PC-3 (cell line): Measurements from ENCODE around the gene C3orf52. TPM values are rescaled to one million over a fixed set of nuclear protein-coding genes. Genes with fewer than 3 reads are reported as not detected.

Source experiments
- ATAC-seq: fragments of 200-7000 bp; cut with Tn5 transposase; 2 replicates; pipeline ENCODE4 v1.9.1; 2020; ENCODE audit warnings: mild to moderate bottlenecking, moderate library complexity
- BruUV-seq: library from RNA; stranded (reverse); fragments of 400-500 nt; replicated peaks from 2 replicates; lab custom pipeline; 2021; lab: Mats Ljungman, UMichigan
- CTCF ChIA-PET: fragments of 300-600 bp; sonication (Branson Sonifier 250); formaldehyde crosslinking; loops from one replicate; lab custom pipeline; 2022; ENCODE audit warnings: antibody characterized with exemption; lab: Charles Lee
- POLR2A ChIA-PET: fragments of 300-600 bp; sonication (Branson Sonifier 250); formaldehyde crosslinking; loops from one replicate; lab custom pipeline; 2022; ENCODE audit warnings: antibody characterized with exemption; ENCODE audit not compliant: unreplicated experiment; lab: Charles Lee
- DNase-seq: peaks from one replicate; pipeline ENCODE4 v3.0.0-alpha.2; 2015
- H2AFZ ChIP-seq: fragments of 300-600 bp; sonication (generic); 2 replicates; pipeline ENCODE4 v1.6.0; 2016; ENCODE audit warnings: antibody characterized with exemption, low read length
- H3F3A ChIP-seq: fragments of 300-600 bp; sonication (generic); one replicate; pipeline ENCODE4 v1.6.0; 2017; ENCODE audit warnings: antibody characterized with exemption, low read length, control low read depth, mild to moderate bottlenecking; ENCODE audit not compliant: unreplicated experiment
- H3K27ac ChIP-seq: fragments of 300-600 bp; sonication (generic); 2 replicates; pipeline ENCODE4 v1.5.1; 2016; ENCODE audit warnings: mild to moderate bottlenecking, low read length
- H3K27me3 ChIP-seq: fragments of 300-600 bp; sonication (generic); 2 replicates; pipeline ENCODE4 v1.6.1; 2016; ENCODE audit warnings: low read length, mixed read lengths
- H3K36me3 ChIP-seq: fragments of 300-600 bp; sonication (generic); 2 replicates; pipeline ENCODE4 v1.6.1; 2016; ENCODE audit warnings: low read depth, mixed run types, low read length, mixed read lengths
- H3K4me1 ChIP-seq: fragments of 300-600 bp; sonication (generic); 2 replicates; pipeline ENCODE4 v1.5.1; 2016; ENCODE audit warnings: low read length; ENCODE audit not compliant: insufficient read depth
- H3K4me2 ChIP-seq: fragments of 300-600 bp; sonication (generic); 2 replicates; pipeline ENCODE4 v1.6.0; 2016; ENCODE audit warnings: low read length
- H3K4me3 ChIP-seq: fragments of 300-600 bp; sonication (generic); 2 replicates; pipeline ENCODE4 v1.5.1; 2016; ENCODE audit warnings: mild to moderate bottlenecking, low read length, mixed read lengths
- H3K79me2 ChIP-seq: fragments of 300-600 bp; sonication (generic); 2 replicates; pipeline ENCODE4 v1.6.1; 2017; ENCODE audit warnings: low read length, mixed read lengths
- H3K9ac ChIP-seq: fragments of 300-600 bp; sonication (generic); 2 replicates; pipeline ENCODE4 v1.6.0; 2016; ENCODE audit warnings: mild to moderate bottlenecking, low read length
- H3K9me2 ChIP-seq: fragments of 300-600 bp; sonication (generic); replicated peaks from 2 replicates; pipeline ENCODE4 v1.6.1; 2016; ENCODE audit warnings: mixed run types, low read length, mixed read lengths
- H3K9me3 ChIP-seq: fragments of 300-600 bp; sonication (generic); 2 replicates; pipeline ENCODE4 v1.6.1; 2016; ENCODE audit warnings: low read length, mixed read lengths
- H4K20me1 ChIP-seq: fragments of 300-600 bp; sonication (generic); 2 replicates; pipeline ENCODE4 v1.6.1; 2016; ENCODE audit warnings: low read length, mixed read lengths
- CTCF ChIP-seq: fragments of 300-600 bp; sonication (generic); conservative IDR thresholded peaks from 2 replicates; pipeline ENCODE4 v1.5.1; 2017; ENCODE audit warnings: antibody characterized with exemption, low read depth, mild to moderate bottlenecking, low read length
- EZH2 ChIP-seq: fragments of 300-600 bp; sonication (generic); IDR thresholded peaks from one replicate; pipeline ENCODE4 v1.6.1; 2017; ENCODE audit warnings: antibody characterized with exemption, mild to moderate bottlenecking, low read length; ENCODE audit not compliant: unreplicated experiment
- EZH2phosphoT487 ChIP-seq: fragments of 300-600 bp; sonication (generic); IDR thresholded peaks from 2 replicates; pipeline ENCODE4 v1.6.1; 2018; ENCODE audit warnings: mild to moderate bottlenecking, antibody characterized with exemption, low read length, borderline replicate concordance
- intact Hi-C: fragments of 100-400 bp; cut with micrococcal nuclease; formaldehyde crosslinking; loops from 2 replicates; pipeline ENCODE4 v1.9.0; 2023
- total RNA-seq: library from RNA; depleted of rRNA; stranded (reverse); fragments of >200 nt; gene quantifications from 2 replicates; pipeline ENCODE4 v1.2.3, GENCODE V29; 2014

C3orf52 gene
- total RNA-seq, 1 experiment from 2014 or later: 16.7 TPM

DNA sequence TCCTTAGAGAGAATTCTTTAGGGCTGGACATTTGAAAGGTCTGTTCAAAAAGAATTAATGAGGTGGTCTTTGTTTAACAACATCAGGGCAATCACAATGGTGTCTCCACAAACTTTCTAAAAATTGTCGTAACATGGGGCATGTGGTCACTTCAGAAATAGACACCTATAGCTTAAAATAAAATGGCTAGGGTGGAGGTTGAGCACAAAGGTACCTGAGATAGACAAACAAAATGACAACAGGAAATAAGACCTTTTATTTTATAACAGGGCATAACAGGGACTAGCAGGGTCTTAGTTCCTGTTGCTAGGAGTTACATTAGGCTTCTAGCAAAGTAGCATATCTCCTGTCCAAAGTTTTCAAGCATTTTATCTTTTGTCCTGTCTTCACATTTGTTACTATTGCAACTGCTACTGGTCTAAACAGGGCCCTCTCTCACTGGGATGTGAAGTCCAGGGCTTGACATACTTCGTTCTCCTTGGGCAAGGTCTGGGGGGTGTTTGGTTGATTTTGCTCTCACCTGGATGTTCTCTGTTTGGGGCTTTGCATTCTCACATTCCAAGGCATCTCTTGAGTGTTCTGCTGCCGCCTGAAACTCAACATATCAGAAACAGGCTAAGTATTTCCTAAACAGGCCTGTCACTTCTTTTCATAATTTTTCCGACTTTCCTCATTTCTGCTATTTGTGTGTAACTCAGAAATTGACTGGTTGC lies 43.9 kb downstream of the C3orf52 start:
- TF ChIP-seq EZH2: no peak
- TF ChIP-seq EZH2phosphoT487: no peak
- TF ChIP-seq CTCF: no peak
- Histone ChIP-seq H3K36me3 (no peaks in the 10 kb centered on the region), H3K4me2 (no peak overlapping the region), H3K9me2 (no peaks in the 10 kb centered on the region), H4K20me1 (no peaks in the 10 kb centered on the region), H3K27ac (no peak overlapping the region), H3K9ac (no peak overlapping the region), H3K4me3 (no peak overlapping the region), H2AFZ (no peak overlapping the region), H3K4me1 (peaks cover 10% of the 10 kb centered on the region), H3K79me2 (no peaks in the 10 kb centered on the region), H3F3A (no peaks in the 10 kb centered on the region), H3K9me3 (no peaks in the 10 kb centered on the region), H3K27me3 (no peaks in the 10 kb centered on the region)
- no TSS peak for BruUV-seq
- ChIA-PET CTCF (interaction anchor here (0.5 kb wide), 1 partner anchor 261 kb away, joined by 3 read pairs; no protein-coding TSS in a partner anchor), POLR2A (no interaction called here)
- no peak for DNase-seq
- intact Hi-C loops: no loop called here
- ATAC-seq: no peak

- Histone ChIP-seq H3K4me2 (no peak overlapping the region), H3K9ac (no peak overlapping the region), H3K79me2 (no peaks in the 10 kb centered on the region), H3K4me1 (peaks cover 11% of the 10 kb centered on the region), H4K20me1 (no peaks in the 10 kb centered on the region), H3K9me3 (no peaks in the 10 kb centered on the region), H3F3A (no peaks in the 10 kb centered on the region), H3K27me3 (no peaks in the 10 kb centered on the region), H3K4me3 (no peak overlapping the region), H3K36me3 (no peaks in the 10 kb centered on the region), H2AFZ (no peak overlapping the region), H3K27ac (no peak overlapping the region), H3K9me2 (no peaks in the 10 kb centered on the region)
- POLR2A ChIA-PET: no interaction called here
- ATAC-seq (no peak), DNase-seq (no peak)
- CTCF ChIA-PET: interaction anchor here (0.5 kb wide), 1 partner anchor 41 kb away, joined by 8 read pairs; no protein-coding TSS in a partner anchor
- BruUV-seq: no TSS peak
- no peak for TF ChIP-seq EZH2
- no peak for TF ChIP-seq CTCF
- TF ChIP-seq EZH2phosphoT487: no peak
- intact Hi-C loops: no loop called here
Measured at GRCh38 chr3:112130638-112130993, 44.4 kb downstream of the C3orf52 start.

DNA sequence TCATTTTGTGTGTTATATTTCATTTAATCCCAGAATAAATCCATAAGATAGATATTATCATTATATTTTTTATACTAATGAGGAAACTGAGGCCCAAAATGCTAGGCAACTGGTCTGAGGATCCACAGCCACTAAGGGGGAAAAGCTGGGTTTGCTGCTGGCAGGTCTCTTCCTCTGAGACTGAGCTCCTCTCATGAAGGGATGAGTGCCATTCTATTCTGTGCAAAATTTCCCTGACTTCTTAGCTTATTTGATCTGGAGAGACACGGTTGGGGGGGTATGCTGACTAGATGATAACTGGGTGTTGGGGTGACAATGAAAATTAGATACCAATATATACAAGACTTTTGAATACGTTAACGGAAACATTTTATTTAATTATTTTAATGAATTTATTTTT lies 44.9 kb downstream of the C3orf52 start:
- no peak for DNase-seq
- no peak for TF ChIP-seq CTCF
- TF ChIP-seq EZH2phosphoT487: no peak
- TF ChIP-seq EZH2: no peak
- Histone ChIP-seq H3K4me2 (no peak overlapping the region), H3K9me3 (no peaks in the 10 kb centered on the region), H4K20me1 (no peaks in the 10 kb centered on the region), H3K4me3 (no peak overlapping the region), H3K27ac (no peak overlapping the region), H3K27me3 (no peaks in the 10 kb centered on the region), H2AFZ (no peak overlapping the region), H3K9ac (no peak overlapping the region), H3F3A (no peaks in the 10 kb centered on the region), H3K4me1 (peaks cover 11% of the 10 kb centered on the region), H3K79me2 (no peaks in the 10 kb centered on the region), H3K36me3 (no peaks in the 10 kb centered on the region), H3K9me2 (no peaks in the 10 kb centered on the region)
- intact Hi-C loops: no loop called here
- CTCF ChIA-PET: interaction anchor here (0.5 kb wide), 1 partner anchor 42 kb away, joined by 8 read pairs; no protein-coding TSS in a partner anchor
- no peak for ATAC-seq
- BruUV-seq: no TSS peak
- POLR2A ChIA-PET: no interaction called here
